C4-2B (cell line): ENCODE results near the gene TBC1D9.
"Not testable (repeated sequence)": the region's sequence is repeated elsewhere in the genome, so short reads cannot be mapped to it uniquely, and the experiment has no call there.

Source experiments
- H3K27ac ChIP-seq: fragments of 450-650 bp; 2 replicates; pipeline ENCODE4 v1.5.1; 2017
- CTCF ChIP-seq: fragments of 450-650 bp; conservative IDR thresholded peaks from 2 replicates; pipeline ENCODE4 v1.5.1; 2017; ENCODE audit warnings: mild to moderate bottlenecking
- ZFX ChIP-seq: fragments of 450-650 bp; IDR thresholded peaks from 2 replicates; pipeline ENCODE4 v1.6.1; 2017

The TBC1D9 gene

GRCh38 chr4:140790171-140790570, 34.0 kb upstream of the TBC1D9 start:
- TF ChIP-seq CTCF (no peak), ZFX (no peak)
- H3K27ac ChIP-seq = no peak overlapping the region

- TF ChIP-seq CTCF = no peak
- no peak for TF ChIP-seq ZFX
- no peak overlapping the region for H3K27ac ChIP-seq
Observed at GRCh38 chr4:140789759-140790158, 33.6 kb upstream of the TBC1D9 start.

- not testable (repeated sequence) for H3K27ac ChIP-seq
Observed at GRCh38 chr4:140782787-140783186, 26.6 kb upstream of the TBC1D9 start.

- H3K27ac ChIP-seq = no peak overlapping the region
- TF ChIP-seq CTCF (no peak), ZFX (no peak)
Observed at GRCh38 chr4:140781596-140781995, 25.4 kb upstream of the TBC1D9 start.

- H3K27ac ChIP-seq = no peak overlapping the region
- TF ChIP-seq ZFX = no peak
- TF ChIP-seq CTCF = no peak
Observed at GRCh38 chr4:140777894-140778293, 21.7 kb upstream of the TBC1D9 start.

- H3K27ac ChIP-seq = no peak overlapping the region
- TF ChIP-seq ZFX (no peak), CTCF (no peak)
Observed at GRCh38 chr4:140777386-140777785, 21.2 kb upstream of the TBC1D9 start.

- H3K27ac ChIP-seq = no peak overlapping the region
- TF ChIP-seq ZFX = no peak
- TF ChIP-seq CTCF = no peak
Observed at GRCh38 chr4:140776556-140776955, 20.4 kb upstream of the TBC1D9 start.

GRCh38 chr4:140774956-140775355, 18.8 kb upstream of the TBC1D9 start:
- H3K27ac ChIP-seq = no peak overlapping the region
- TF ChIP-seq CTCF = no peak
- no peak for TF ChIP-seq ZFX
